ENCODE results near the gene RPL27A.
A peak's percentile ranks its signal among the peaks of the same experiment; 100 is the strongest.
"Not testable (repeated sequence)": the region's sequence is repeated elsewhere in the genome, so short reads cannot be mapped to it uniquely, and the experiment has no call there.

Gene RPL27A

DNA sequence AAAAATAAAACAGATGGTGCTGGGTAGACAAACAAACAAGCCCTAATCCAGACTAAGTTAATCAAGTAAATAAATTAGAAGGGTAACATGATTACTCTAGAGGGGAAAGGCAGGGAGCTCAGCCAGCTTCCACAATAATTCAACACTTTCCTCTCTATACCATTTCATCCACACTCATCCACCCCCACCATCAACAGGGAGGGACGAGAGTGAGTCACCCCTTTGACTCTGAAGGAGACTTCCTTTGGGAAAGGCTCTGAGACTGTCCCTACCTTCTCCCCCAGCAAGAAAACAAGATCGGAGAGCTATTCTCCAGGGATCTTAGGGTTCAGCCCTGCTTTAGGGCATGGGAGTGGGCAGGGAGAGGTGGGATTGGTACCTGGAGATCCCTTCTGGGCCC, 33.2 kb upstream of the RPL27A start:
- TF ChIP-seq POLR2A (IDR thresholded peaks at IDR 0.05; ENCODE audit: low read depth, low read length) = no peak
- no peak for TF ChIP-seq SPI1 (IDR thresholded peaks at IDR 0.05; ENCODE audit: low read depth, low read length)
- TF ChIP-seq TAF1 (IDR thresholded peaks at IDR 0.05; ENCODE audit: low read depth, low read length) = no peak
- no peak for TF ChIP-seq POU2F2 (IDR thresholded peaks at IDR 0.05; ENCODE audit: low read depth, low read length)
- no peak for TF ChIP-seq POLR2AphosphoS5 (IDR thresholded peaks at IDR 0.05; ENCODE audit: low read depth, low read length)
- no peak for TF ChIP-seq PAX5 (IDR thresholded peaks at IDR 0.05; ENCODE audit: insufficient read depth, low read length, severe bottlenecking)
- no peak for FAIRE-seq
- DNase-seq (ENCODE audit: insufficient read length, low spot score) = no peak

DNA sequence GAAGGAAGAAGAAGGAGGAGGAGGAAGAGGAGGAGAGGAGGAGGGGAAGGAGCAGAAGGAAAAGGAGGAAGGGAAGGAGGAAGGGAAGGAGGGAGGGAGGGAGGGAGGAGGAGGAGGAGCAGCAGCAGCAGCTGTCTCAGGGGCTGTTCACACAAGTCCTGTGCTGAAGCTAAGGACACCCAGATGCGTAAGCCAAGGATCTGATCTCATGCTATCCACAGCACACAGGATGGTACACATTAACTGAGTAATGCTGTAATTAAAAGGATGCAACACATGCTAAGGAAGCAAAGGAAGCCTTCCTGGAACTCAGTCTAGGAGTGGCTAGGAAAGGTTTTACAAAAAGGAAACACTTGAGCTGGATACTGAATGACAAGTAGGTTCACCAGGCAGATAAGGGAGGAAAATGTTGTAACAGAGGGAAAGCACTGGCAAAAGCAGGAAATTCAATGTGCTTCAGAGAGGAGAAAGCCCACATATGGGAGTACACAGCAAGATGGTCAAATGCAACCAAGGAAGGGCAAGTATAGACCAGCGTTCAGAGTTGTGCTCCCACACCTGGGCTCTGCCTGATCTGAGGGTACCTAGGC, 32.1 kb upstream of the RPL27A start:
- TF ChIP-seq PAX5 (IDR thresholded peaks at IDR 0.05; ENCODE audit: insufficient read depth, low read length, severe bottlenecking) (no peak), POU2F2 (IDR thresholded peaks at IDR 0.05; ENCODE audit: low read depth, low read length) (no peak), SPI1 (IDR thresholded peaks at IDR 0.05; ENCODE audit: low read depth, low read length) (no peak)
- no peak for DNase-seq (ENCODE audit: insufficient read length, low spot score)
- no peak for FAIRE-seq

DNA sequence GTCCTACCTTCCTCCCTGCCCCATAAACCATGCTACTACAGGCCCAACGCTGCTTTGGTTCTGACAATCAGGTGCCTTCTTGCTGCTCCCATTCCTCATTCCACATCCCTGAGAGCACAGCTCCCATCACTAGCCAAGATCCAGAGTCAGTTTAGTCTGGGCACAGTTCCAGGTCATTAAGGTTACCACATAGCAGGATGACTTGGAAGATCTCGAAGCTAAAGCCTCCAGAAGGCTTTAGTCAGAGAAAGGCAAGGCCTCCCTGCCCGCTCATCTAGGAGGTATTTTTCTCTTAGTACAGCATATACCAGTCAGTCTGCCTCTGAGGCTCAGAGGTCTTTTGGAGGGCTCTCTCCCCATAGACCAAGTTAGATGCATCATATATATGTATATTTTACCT, 30.5 kb upstream of the RPL27A start:
- FAIRE-seq = no peak
- no peak for TF ChIP-seq POU2F2 (IDR thresholded peaks at IDR 0.05; ENCODE audit: low read depth, low read length)
- TF ChIP-seq PAX5 (IDR thresholded peaks at IDR 0.05; ENCODE audit: insufficient read depth, low read length, severe bottlenecking) = no peak
- no peak for TF ChIP-seq POLR2A (IDR thresholded peaks at IDR 0.05; ENCODE audit: low read depth, low read length)
- TF ChIP-seq SPI1 (IDR thresholded peaks at IDR 0.05; ENCODE audit: low read depth, low read length) = no peak
- no peak for TF ChIP-seq POLR2AphosphoS5 (IDR thresholded peaks at IDR 0.05; ENCODE audit: low read depth, low read length)
- TF ChIP-seq TAF1 (IDR thresholded peaks at IDR 0.05; ENCODE audit: low read depth, low read length) = no peak
- DNase-seq (ENCODE audit: insufficient read length, low spot score) = no peak

DNA sequence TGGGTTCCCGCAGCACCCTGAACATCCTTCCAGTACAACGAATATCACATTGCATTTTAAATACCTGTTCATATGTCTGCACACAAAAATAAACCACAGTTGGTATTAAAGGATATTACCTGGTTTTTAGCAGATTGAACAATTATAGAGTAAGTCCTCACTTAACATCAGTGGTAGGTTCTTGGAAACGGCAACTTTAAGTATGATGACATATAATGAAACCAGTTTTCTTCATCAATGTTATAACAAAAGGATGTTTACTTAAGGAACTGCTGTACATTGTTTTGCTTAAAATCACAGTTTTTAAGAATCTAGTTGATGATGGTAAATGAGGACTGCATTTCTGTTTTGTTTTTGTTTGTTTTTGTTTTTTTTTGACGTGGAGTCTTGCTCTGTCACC, 28.1 kb upstream of the RPL27A start:
- no peak for DNase-seq (ENCODE audit: insufficient read length, low spot score)
- no peak for FAIRE-seq
- TF ChIP-seq POLR2AphosphoS5 (IDR thresholded peaks at IDR 0.05; ENCODE audit: low read depth, low read length) (no peak), PAX5 (IDR thresholded peaks at IDR 0.05; ENCODE audit: insufficient read depth, low read length, severe bottlenecking) (no peak), POU2F2 (IDR thresholded peaks at IDR 0.05; ENCODE audit: low read depth, low read length) (no peak), TAF1 (IDR thresholded peaks at IDR 0.05; ENCODE audit: low read depth, low read length) (no peak), SPI1 (IDR thresholded peaks at IDR 0.05; ENCODE audit: low read depth, low read length) (no peak), POLR2A (IDR thresholded peaks at IDR 0.05; ENCODE audit: low read depth, low read length) (no peak)

DNA sequence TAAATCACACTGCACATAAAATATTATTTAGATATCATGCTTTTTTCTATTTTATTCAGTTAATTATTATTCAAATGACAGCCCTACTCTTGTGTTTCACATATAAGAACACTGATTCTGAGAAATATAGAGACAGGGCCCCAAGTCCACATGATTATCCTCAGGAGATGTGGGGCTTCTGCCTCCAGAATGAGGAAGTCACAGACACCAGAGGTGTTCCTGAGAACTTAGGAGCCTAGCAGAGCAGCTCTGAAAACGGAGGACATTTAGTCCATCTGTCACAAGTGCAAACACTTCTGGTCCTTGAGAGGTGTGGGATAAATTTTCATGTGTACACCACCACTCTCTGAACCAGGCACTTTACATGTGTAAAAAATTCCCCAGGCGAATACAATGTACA, 26.3 kb upstream of the RPL27A start:
- DNase-seq (ENCODE audit: insufficient read length, low spot score) = no peak
- no peak for FAIRE-seq
- TF ChIP-seq SPI1 (IDR thresholded peaks at IDR 0.05; ENCODE audit: low read depth, low read length) (peak; percentile 34; the same call in 1 of the 2 replicates), TAF1 (IDR thresholded peaks at IDR 0.05; ENCODE audit: low read depth, low read length) (no peak)

DNA sequence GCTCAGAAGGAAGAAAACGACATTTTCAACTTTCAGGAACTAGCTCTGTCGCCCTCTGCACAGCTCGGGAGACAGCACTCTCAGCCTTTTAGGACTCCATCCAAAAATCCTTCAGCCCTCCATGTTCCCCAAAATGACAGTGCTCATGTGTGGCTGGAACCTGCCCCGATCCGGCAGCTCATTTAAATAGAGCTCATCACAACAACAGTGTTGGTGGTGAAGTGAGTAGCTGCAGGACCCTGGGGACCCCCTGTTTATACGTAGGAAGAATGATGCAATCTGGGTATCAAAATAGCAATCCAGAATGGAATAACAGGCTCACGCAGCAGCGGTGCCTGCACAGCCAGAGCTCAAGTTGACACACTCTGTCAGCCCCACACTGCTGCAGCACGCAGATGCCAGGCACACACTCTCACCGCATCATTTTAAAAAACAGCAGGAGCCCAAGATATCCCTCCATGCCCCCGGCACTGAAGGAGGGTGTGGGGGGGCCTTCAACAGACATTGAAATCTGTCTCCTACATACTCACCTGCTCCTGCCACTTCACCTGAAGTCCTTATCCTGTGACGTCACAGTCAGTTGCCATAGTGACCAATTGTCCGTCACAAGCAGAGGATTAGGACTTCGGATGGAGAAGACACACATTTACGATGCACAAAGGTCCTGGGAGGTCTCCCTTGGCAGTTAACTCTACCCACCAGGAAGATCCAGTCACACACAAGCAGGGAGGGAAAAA, 24.1 kb upstream of the RPL27A start:
- no peak for DNase-seq (ENCODE audit: insufficient read length, low spot score)
- no peak for FAIRE-seq
- TF ChIP-seq POLR2A (IDR thresholded peaks at IDR 0.05; ENCODE audit: low read depth, low read length) = no peak
- TF ChIP-seq TAF1 (IDR thresholded peaks at IDR 0.05; ENCODE audit: low read depth, low read length) = no peak
- no peak for TF ChIP-seq SPI1 (IDR thresholded peaks at IDR 0.05; ENCODE audit: low read depth, low read length)
- no peak for TF ChIP-seq POU2F2 (IDR thresholded peaks at IDR 0.05; ENCODE audit: low read depth, low read length)
- no peak for TF ChIP-seq PAX5 (IDR thresholded peaks at IDR 0.05; ENCODE audit: insufficient read depth, low read length, severe bottlenecking)
- no peak for TF ChIP-seq POLR2AphosphoS5 (IDR thresholded peaks at IDR 0.05; ENCODE audit: low read depth, low read length)

DNA sequence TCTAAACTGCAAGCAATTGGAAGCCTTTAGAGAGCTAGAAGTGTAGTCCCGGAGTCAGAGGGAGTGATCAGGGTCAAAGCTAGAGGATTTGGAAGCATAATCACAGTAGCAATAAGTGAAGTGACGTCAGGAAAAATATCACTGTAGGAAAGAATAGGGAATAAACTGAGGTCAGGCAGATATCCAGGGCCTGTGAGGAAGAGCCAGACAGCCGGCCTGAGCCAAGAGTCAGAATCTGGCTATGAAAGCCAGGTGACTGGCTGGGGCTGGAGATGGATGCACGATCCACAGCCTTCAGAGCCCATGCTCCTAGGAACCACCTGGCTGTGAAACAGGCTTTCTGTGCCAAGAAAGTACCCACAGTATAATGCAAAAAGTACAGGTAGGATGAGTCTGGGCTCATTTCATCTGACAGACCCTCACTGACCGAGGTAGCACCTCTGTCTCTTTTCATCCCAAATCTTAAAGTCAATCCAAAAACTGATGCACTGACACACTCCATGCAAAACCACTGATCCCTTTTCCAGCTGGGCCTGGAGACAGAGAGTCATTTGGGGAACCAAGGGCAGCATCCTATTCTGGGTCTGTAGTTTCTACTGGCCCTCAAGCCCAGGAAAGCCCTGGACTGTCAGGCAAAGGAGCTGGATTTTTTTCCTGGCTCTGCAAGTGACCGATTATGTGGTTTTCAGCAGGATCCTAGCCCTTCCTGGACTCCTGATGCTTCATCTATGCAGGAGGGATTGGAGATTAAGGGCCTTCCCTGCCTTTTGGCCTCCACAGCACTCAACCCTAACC, 21.4 kb upstream of the RPL27A start:
- TF ChIP-seq TAF1 (IDR thresholded peaks at IDR 0.05; ENCODE audit: low read depth, low read length) = no peak
- FAIRE-seq (no peak), DNase-seq (ENCODE audit: insufficient read length, low spot score) (no peak)

DNA sequence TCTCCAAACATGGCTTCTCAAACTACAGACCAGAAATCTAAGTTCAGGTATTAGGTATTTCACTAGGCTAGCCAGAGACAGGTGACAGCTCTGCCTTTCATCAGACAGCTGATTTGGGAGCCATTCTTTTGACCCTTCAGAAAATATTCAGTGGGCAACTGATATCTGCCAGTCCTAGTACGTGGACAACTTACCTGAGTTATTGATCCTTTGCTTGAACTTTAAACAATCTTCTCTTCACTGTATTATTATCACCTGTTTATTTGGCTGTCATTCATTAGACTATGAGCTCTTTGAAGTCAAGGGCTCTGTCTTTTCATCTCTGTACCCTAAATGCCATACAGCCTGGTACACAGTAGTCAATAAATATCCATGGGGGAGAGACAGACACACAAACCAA, 17.4 kb upstream of the RPL27A start:
- FAIRE-seq (no peak), DNase-seq (ENCODE audit: insufficient read length, low spot score) (no peak)
- no peak for TF ChIP-seq POLR2AphosphoS5 (IDR thresholded peaks at IDR 0.05; ENCODE audit: low read depth, low read length)
- no peak for TF ChIP-seq POU2F2 (IDR thresholded peaks at IDR 0.05; ENCODE audit: low read depth, low read length)
- TF ChIP-seq POLR2A (IDR thresholded peaks at IDR 0.05; ENCODE audit: low read depth, low read length) = no peak
- no peak for TF ChIP-seq PAX5 (IDR thresholded peaks at IDR 0.05; ENCODE audit: insufficient read depth, low read length, severe bottlenecking)
- no peak for TF ChIP-seq TAF1 (IDR thresholded peaks at IDR 0.05; ENCODE audit: low read depth, low read length)
- TF ChIP-seq SPI1 (IDR thresholded peaks at IDR 0.05; ENCODE audit: low read depth, low read length) = no peak

DNA sequence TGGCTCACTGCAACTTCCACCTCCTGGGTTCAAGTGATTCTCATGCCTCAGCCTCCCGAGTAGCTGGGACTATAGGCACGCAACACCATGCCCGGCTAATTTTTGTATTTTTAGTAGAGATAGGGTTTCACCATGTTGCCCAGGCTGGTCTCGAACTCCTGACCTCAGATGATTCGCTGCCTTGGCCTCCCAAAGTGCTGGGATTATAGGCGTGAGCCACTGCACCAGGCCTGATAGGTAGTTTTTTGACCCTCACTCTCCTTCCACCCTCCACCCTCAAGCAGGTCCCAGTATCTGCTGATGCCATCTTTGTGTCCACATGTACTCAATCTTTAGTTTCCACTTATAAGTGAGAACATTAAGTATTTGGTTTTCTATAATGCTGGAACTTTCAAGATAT, 12.5 kb upstream of the RPL27A start:
- not testable (repeated sequence) for FAIRE-seq; DNase-seq (ENCODE audit: insufficient read length, low spot score)

DNA sequence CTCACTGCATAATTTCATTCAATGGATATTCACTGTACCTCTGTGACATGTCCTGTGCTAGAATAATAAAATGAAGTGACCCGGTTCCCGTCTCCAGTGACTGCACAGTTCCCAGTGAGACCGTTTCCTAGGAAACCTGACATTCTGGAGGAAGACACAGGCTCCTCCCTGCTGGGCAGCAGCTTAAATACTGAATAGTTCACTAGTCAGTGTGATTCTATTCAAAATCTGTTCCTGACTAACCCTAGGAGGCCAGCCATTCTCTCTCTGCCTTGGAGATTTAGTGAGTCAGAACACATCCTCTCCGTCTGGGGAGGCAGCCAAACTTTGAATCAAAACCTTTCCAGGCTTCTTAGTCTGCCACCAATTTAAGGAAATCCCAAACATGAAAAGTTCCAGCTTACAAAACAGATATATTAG, 11.4 kb upstream of the RPL27A start:
- TF ChIP-seq PAX5 (IDR thresholded peaks at IDR 0.05; ENCODE audit: insufficient read depth, low read length, severe bottlenecking) = no peak
- no peak for FAIRE-seq
- no peak for DNase-seq (ENCODE audit: insufficient read length, low spot score)
